GM18499 (cell line): ENCODE measurements around the gene PRPF6.
"Not testable (repeated sequence)": the region's sequence is repeated elsewhere in the genome, so short reads cannot be mapped to it uniquely, and the experiment has no call there.

ENCODE experiments used
- ATAC-seq: cut with Tn5 transposase; IDR thresholded peaks from one replicate; pipeline ENCODE4 v1.9.1; 2021; ENCODE audit warnings: moderate number of reproducible peaks; ENCODE audit not compliant: insufficient read depth, unreplicated experiment

The PRPF6 gene

GRCh38 chr20:64006902-64007301, 26.0 kb downstream of the PRPF6 start:
- ATAC-seq = no peak

DNA sequence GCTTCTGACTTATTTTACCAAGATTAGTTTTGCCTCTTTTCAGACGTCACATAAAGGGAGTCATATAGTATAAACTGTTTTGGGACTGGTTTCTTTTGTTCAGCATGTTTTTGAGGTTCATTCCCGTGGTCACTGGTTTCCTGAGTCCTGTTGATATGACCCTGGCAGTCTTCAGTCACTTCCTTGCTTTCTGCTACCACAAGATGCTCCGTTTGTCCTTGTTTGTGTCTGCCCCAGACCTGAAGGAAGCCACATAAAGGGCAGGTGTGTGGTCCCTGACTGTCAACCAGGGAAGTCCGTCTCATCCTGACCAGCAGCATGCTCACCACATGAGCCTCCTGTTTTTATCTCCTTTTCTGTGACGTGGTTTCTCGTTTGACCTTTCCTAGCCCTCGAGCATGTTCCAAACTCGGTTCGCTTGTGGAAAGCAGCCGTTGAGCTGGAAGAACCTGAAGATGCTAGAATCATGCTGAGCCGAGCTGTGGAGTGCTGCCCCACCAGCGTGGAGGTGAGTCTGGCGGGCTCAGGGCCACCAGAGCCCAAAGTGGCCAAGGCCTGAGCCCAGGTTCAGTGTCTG, 29.0 kb downstream of the PRPF6 start:
- no peak for ATAC-seq

- ATAC-seq = no peak
Observed at GRCh38 chr20:64010711-64011237, 29.8 kb downstream of the PRPF6 start.

- ATAC-seq = no peak
Observed at GRCh38 chr20:64011366-64011779, 30.4 kb downstream of the PRPF6 start.

DNA sequence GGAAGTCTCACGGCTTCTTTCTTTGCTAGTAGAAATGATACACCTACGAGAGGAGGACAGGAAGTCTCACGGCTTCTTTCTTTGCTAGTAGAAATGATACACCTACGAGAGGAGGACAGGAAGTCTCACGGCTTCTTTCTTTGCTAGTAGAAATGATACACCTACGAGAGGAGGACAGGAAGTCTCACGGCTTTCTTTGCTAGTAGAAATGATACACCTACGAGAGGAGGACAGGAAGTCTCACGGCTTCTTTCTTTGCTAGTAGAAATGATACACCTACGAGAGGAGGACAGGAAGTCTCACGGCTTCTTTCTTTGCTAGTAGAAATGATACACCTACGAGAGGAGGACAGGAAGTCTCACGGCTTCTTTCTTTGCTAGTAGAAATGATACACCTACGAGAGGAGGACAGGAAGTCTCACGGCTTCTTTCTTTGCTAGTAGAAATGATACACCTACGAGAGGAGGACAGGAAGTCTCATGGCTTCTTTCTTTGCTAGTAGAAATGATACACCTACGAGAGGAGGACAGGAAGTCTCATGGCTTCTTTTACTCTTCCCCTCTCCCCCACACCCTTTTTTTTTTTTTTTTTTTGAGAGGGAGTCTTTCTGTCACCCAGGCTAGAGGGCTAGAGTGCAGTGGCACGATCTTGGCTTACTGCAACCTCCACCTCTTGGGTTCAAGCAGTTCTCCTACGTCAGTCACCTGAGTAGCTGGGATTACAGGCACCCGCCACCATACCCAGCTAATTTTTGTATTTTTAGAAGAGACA, 31.6 kb downstream of the PRPF6 start:
- ATAC-seq = not testable (repeated sequence)

- no peak for ATAC-seq
Observed at GRCh38 chr20:64015635-64016034, 34.7 kb downstream of the PRPF6 start.

DNA sequence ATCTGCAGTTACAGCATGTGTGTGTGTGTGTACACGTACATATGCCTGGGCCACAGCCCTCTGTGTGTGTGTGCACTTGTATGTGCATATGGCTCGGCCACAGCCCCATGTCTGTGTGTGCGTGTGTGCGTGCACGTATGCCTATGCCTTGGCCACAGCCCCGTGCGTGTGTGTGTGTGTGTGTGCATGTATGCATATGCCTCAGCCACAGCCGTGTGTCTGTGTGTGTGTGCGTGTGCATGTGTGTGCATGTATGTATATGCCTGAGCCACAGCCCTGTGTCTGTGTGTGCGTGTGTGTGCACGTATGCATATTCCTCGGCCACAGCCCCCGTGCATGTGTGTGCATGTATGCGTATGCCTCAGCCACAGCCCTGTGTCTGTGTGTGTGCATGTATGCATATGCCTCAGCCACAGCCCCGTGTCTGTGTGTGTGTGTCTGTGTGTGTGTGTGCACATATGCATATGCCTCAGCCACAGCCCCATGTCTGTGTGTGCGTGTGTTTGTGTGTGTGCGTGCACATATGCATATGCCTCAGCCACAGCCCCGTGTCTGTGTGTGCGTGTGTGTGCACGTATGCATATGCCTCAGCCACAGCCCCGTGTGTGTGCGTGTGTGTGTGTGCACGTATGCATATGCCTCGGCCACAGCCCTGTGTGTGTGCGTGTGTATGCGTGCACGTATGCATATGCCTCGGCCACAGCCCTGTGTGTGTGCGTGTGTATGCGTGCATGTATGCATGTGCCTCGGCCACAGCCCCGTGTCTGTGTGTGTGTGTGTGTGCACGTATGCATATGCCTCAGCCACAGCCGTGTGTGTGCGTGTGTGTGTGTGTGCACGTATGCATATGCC, 40.4 kb downstream of the PRPF6 start:
- no peak for ATAC-seq

GRCh38 chr20:64022671-64023360, 41.9 kb downstream of the PRPF6 start:
- ATAC-seq = no peak

- no peak for ATAC-seq
Observed at GRCh38 chr20:64023361-64024140, 42.6 kb downstream of the PRPF6 start.

DNA sequence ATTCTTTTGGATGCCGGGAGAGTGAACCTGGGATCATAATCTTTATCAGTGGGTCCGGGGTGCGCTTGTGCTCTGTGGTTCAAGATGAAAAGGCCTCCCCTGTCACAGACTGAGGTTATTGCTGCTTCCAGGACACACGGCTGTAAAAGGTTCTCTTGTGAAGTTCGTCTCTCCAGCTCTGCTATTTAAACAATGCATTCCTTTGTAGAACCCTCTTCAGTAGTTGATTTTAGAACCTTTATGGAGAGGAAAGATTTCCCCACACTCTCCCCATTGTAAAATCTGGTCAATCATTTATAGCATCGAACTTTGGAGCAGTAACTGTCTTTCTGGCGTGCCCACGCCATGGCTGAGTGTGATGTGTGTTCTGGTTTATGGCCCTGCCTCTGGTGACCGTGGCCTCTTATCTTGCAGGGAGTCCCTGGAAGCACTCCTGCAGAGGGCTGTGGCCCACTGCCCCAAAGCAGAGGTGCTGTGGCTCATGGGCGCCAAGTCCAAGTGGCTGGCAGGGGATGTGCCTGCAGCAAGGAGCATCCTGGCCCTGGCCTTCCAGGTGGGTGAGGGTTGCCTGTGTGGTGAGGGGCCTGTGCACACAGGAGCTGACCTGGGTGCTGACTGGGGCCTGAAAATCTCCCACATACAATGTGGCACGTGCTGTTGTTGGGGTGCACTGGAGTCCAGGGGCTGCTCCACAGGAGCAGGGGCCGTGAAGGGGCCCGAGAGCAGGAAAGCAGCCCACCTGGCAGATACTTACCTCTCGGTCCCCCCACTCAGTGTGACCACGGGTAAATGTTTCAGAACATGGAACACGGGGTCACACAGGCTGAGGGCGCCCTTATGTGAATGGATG, 43.4 kb downstream of the PRPF6 start:
- no peak for ATAC-seq

DNA sequence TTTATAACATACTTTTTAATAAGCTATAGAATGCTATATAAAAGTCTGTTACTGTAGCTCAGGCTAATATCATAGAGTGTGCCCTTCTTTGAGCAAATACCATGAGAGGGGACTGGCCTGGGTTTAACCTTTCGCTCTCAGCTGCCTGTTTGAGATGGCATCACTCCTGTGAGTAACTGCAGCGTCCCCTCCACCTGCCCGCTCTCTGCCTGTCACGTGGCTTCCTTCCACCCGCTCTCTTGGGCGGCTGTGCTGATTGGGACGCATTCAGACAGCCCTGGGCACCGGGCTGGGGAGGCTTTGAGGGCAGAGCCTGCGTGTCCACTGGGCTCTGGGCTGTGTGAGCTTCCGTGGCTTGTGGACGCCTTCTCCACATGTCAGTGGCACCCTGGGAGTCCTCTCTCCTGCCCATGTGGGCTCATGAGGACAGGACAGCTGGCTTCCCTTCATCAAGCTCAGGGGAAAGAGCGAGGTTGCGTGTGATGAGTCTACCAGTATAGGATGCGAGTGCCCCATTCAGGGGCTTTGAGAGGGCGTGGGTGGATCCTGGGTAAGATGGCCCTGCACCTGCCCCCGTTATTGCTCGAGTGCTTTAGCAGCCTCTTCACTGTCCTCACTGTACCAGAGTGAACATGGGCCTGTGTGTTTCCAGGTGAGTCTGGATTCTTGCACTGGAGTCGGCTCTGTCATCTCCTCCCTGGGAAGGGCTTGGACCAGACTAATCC, 44.3 kb downstream of the PRPF6 start:
- ATAC-seq = no peak

DNA sequence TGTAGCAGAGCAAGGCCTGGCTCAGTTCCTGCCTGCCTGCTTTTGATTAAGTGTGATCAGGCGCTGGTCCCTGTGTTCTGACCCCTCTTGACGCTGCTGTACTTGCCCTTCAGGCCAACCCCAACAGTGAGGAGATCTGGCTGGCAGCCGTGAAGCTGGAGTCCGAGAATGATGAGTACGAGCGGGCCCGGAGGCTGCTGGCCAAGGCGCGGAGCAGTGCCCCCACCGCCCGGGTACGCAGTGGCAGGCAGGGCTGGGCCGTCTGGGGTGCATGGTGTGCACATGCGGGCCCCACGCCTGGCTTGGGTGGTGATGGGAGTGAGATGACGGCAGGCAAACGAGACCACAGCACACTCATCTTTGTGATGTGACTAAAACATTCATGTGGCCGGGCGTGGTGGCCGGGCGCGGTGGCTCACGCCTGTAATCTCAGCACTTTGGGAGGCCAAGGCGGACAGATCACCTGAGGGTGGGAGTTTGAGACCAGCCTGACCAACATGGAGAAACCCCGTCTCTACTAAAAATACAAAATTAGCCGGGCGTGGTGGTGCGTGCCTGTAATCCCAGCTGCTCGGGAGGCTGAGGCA, 45.0 kb downstream of the PRPF6 start:
- no peak for ATAC-seq

DNA sequence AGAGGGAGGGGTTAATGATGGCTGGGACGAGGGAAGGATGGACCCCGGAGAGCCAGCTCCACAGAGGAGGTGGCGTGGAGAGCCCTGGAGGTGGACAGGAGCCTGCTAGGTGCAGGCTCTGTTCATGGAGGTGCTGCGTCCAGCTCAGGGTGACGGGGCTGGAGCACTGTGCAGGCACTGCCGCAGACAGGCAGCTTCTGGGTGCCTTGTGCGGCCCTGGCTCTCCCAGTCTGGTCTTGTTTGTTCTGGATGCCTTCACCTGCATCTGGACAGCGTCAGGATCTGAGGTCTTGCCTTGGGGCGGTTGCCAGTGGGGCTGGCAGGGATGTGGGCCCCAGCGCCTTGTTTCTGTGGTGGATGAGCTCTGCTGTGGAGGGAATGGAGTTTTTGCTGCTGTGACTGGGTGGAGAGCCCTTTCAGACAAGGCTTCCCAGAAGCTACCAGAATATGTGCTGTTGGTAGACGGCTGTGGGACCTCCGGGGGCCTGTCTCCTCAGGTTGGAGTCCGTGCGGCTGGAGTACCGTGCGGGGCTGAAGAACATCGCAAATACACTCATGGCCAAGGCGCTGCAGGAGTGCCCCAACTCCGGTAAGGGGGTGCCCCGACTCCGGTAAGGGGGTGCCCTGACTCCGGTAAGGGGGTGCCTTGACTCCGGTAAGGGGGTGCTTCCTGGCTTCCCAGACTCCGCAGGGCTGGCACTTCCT, 47.2 kb downstream of the PRPF6 start:
- no peak for ATAC-seq

GRCh38 chr20:64029293-64030117, 48.6 kb downstream of the PRPF6 start:
- ATAC-seq = no peak

- ATAC-seq = no peak
Observed at GRCh38 chr20:64030371-64031134, 49.6 kb downstream of the PRPF6 start.
